Effector memory CD4-positive, alpha-beta T cell (primary cell): ENCODE results near the gene COLEC11.

Source experiments
- DNase-seq, 3 donors: peaks; one replicate each; pipeline ENCODE4 v3.0.0-alpha.2; 2020
- H3K27ac ChIP-seq: 2 replicates; pipeline ENCODE4 v1.7.0; 2013; ENCODE audit warnings: mild to moderate bottlenecking, low read length, moderate library complexity; ENCODE audit not compliant: insufficient read depth, poor library complexity, severe bottlenecking
- H3K27me3 ChIP-seq: replicated peaks from 2 replicates; pipeline ENCODE4 v1.7.0; 2013; ENCODE audit warnings: mild to moderate bottlenecking, low read length; ENCODE audit not compliant: insufficient read depth, control insufficient read depth, poor library complexity, severe bottlenecking
- H3K36me3 ChIP-seq: 2 replicates; pipeline ENCODE4 v1.7.0; 2013; ENCODE audit warnings: mild to moderate bottlenecking, low read length, moderate library complexity; ENCODE audit not compliant: control insufficient read depth, insufficient read depth
- H3K4me1 ChIP-seq: 2 replicates; pipeline ENCODE4 v1.7.0; 2013; ENCODE audit warnings: low read length, mild to moderate bottlenecking; ENCODE audit not compliant: control insufficient read depth, insufficient read depth, poor library complexity, severe bottlenecking
- H3K4me3 ChIP-seq: 2 replicates; pipeline ENCODE4 v1.7.0; 2013; ENCODE audit warnings: low read length, low read depth, mild to moderate bottlenecking; ENCODE audit not compliant: insufficient read depth, poor library complexity, severe bottlenecking
- H3K9me3 ChIP-seq: 2 replicates; pipeline ENCODE4 v1.7.0; 2013; ENCODE audit warnings: mild to moderate bottlenecking, low read length, moderate library complexity; ENCODE audit not compliant: control insufficient read depth

Gene COLEC11

GRCh38 chr2:3644891-3645605 is 50.1 kb downstream of the COLEC11 start:
- Histone ChIP-seq H3K27ac (no peak overlapping the region), H3K9me3 (no peaks in the 10 kb centered on the region), H3K4me1 (no peaks in the 10 kb centered on the region), H3K4me3 (no peak overlapping the region), H3K27me3 (no peaks in the 10 kb centered on the region), H3K36me3 (no peaks in the 10 kb centered on the region)
- no peak for DNase-seq

- Histone ChIP-seq H3K9me3 (no peaks in the 10 kb centered on the region), H3K27ac (no peak overlapping the region), H3K27me3 (peaks cover 4% of the 10 kb centered on the region), H3K4me1 (peaks cover 3% of the 10 kb centered on the region), H3K36me3 (no peaks in the 10 kb centered on the region), H3K4me3 (no peak overlapping the region)
- DNase-seq, result no peak
Observed at GRCh38 chr2:3645745-3646389, 51.0 kb downstream of the COLEC11 start.

- H3K4me1 ChIP-seq, result peaks cover 3% of the 10 kb centered on the region
- no peak overlapping the region for H3K4me3 ChIP-seq
- H3K36me3 ChIP-seq, result no peaks in the 10 kb centered on the region
- no peak overlapping the region for H3K27ac ChIP-seq
- no peak for DNase-seq
- H3K9me3 ChIP-seq, result no peaks in the 10 kb centered on the region
- peaks cover 4% of the 10 kb centered on the region for H3K27me3 ChIP-seq
Observed at GRCh38 chr2:3646446-3646845, 51.5 kb downstream of the COLEC11 start.

GRCh38 chr2:3647246-3647645 is 52.3 kb downstream of the COLEC11 start:
- DNase-seq, result no peak
- Histone ChIP-seq H3K27ac (no peak overlapping the region), H3K9me3 (no peaks in the 10 kb centered on the region), H3K27me3 (peaks cover 4% of the 10 kb centered on the region), H3K36me3 (no peaks in the 10 kb centered on the region), H3K4me3 (no peak overlapping the region), H3K4me1 (peaks cover 9% of the 10 kb centered on the region)

GRCh38 chr2:3647831-3648651 is 53.1 kb downstream of the COLEC11 start:
- H3K27ac ChIP-seq, result no peak overlapping the region
- DNase-seq, result no peak
- H3K36me3 ChIP-seq, result no peaks in the 10 kb centered on the region
- H3K27me3 ChIP-seq, result peaks cover 4% of the 10 kb centered on the region
- no peaks in the 10 kb centered on the region for H3K9me3 ChIP-seq
- peaks cover 10% of the 10 kb centered on the region for H3K4me1 ChIP-seq
- no peak overlapping the region for H3K4me3 ChIP-seq

- Histone ChIP-seq H3K9me3 (no peaks in the 10 kb centered on the region), H3K4me3 (no peak overlapping the region), H3K27me3 (peaks cover 4% of the 10 kb centered on the region), H3K36me3 (no peaks in the 10 kb centered on the region), H3K4me1 (peaks cover 10% of the 10 kb centered on the region), H3K27ac (no peak overlapping the region)
- no peak for DNase-seq
Observed at GRCh38 chr2:3648652-3649177, 53.8 kb downstream of the COLEC11 start.

- peaks cover 4% of the 10 kb centered on the region for H3K27me3 ChIP-seq
- H3K9me3 ChIP-seq, result no peaks in the 10 kb centered on the region
- H3K4me1 ChIP-seq, result peaks cover 10% of the 10 kb centered on the region
- no peak for DNase-seq
- no peak overlapping the region for H3K27ac ChIP-seq
- no peak overlapping the region for H3K4me3 ChIP-seq
- no peaks in the 10 kb centered on the region for H3K36me3 ChIP-seq
Observed at GRCh38 chr2:3649581-3649980, 54.7 kb downstream of the COLEC11 start.

GRCh38 chr2:3650140-3650920 is 55.4 kb downstream of the COLEC11 start:
- Histone ChIP-seq H3K4me3 (no peak overlapping the region), H3K27ac (no peak overlapping the region), H3K9me3 (no peaks in the 10 kb centered on the region), H3K4me1 (peaks cover 10% of the 10 kb centered on the region), H3K36me3 (no peaks in the 10 kb centered on the region), H3K27me3 (peaks cover 4% of the 10 kb centered on the region)
- DNase-seq, result no peak
